ENCODE data around the gene TYW3.

GRCh38 chr1:74714429-74715235 is 18.3 kb upstream of the TYW3 start:
- TF ChIP-seq POLR2A (IDR thresholded peaks at IDR 0.05; ENCODE audit: extremely low read depth, insufficient read length) = no peak
- TF ChIP-seq CTCF (IDR thresholded peaks at IDR 0.05; ENCODE audit: low read depth, low read length) = no peak
- TF ChIP-seq, protein P1, sequence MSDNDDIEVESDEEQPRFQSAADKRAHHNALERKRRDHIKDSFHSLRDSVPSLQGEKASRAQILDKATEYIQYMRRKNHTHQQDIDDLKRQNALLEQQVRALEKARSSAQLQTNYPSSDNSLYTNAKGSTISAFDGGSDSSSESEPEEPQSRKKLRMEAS (IDR thresholded peaks at IDR 0.05; ENCODE audit: low read depth, low read length) = no peak
